ENCODE measurements around the gene MREG.
"Not testable (repeated sequence)": the region's sequence is repeated elsewhere in the genome, so short reads cannot be mapped to it uniquely, and the experiment has no call there.

Gene MREG

GRCh38 chr2:216024779-216025336 is 11.5 kb upstream of the MREG start:
- DNase-seq: no peak
- intact Hi-C loops (cut with DNase I): no loop called here

- intact Hi-C loops (cut with DNase I): no loop called here
- DNase-seq: peak in 28 of 42 donors; percentile 14 to 74 (median 48)
Measured at GRCh38 chr2:216023055-216023648, 9.8 kb upstream of the MREG start.

GRCh38 chr2:216021768-216022565 is 8.6 kb upstream of the MREG start:
- no peak for DNase-seq
- intact Hi-C loops (cut with DNase I): no loop called here

GRCh38 chr2:216018709-216019108 is 5.4 kb upstream of the MREG start:
- intact Hi-C loops (cut with DNase I): no loop called here
- DNase-seq: no peak

- intact Hi-C loops (cut with DNase I): no loop called here
Measured at GRCh38 chr2:216017365-216017764, 4.0 kb upstream of the MREG start.

GRCh38 chr2:216016581-216016980 is 3.2 kb upstream of the MREG start:
- no peak for DNase-seq
- intact Hi-C loops (cut with DNase I): no loop called here

More at GRCh38 chr2:216017365-216017764, 4.0 kb upstream of the MREG start:
- DNase-seq: peak in 2 of 42 donors; percentile 22 to 25

GRCh38 chr2:216015722-216016464 is 2.5 kb upstream of the MREG start:
- peak in 4 of 42 donors; percentile 18 to 58 (median 30) for DNase-seq
- intact Hi-C loops (cut with DNase I): no loop called here

- intact Hi-C loops (cut with DNase I): no loop called here
- DNase-seq: no peak
Measured at GRCh38 chr2:216014986-216015385, 1.6 kb upstream of the MREG start.

- DNase-seq: no peak
- intact Hi-C loops (cut with DNase I): no loop called here
Measured at GRCh38 chr2:216014006-216014405, 655 bp upstream of the MREG start.

GRCh38 chr2:216012830-216013079 is 596 bp downstream of the MREG start:
- DNase-seq: peak in 1 of 42 donors; percentile 4
- intact Hi-C loops (cut with DNase I): no loop called here

GRCh38 chr2:216012133-216012829 is 1.1 kb downstream of the MREG start:
- DNase-seq: no peak
- intact Hi-C loops (cut with DNase I): no loop called here

GRCh38 chr2:216009215-216009614 is 4.1 kb downstream of the MREG start:
- intact Hi-C loops (cut with DNase I); DNase-seq: not testable (repeated sequence)

GRCh38 chr2:216008387-216008786 is 5.0 kb downstream of the MREG start:
- DNase-seq: no peak
- intact Hi-C loops (cut with DNase I): no loop called here

GRCh38 chr2:216006164-216006663 is 7.1 kb downstream of the MREG start:
- DNase-seq: peak in 2 of 42 donors; percentile 10

GRCh38 chr2:216004697-216005283 is 8.6 kb downstream of the MREG start:
- peak in 7 of 42 donors; percentile 20 to 63 (median 34) for DNase-seq
- intact Hi-C loops (cut with DNase I): no loop called here

More at GRCh38 chr2:216006164-216006663, 7.1 kb downstream of the MREG start:
- intact Hi-C loops (cut with DNase I): no loop called here

- intact Hi-C loops (cut with DNase I): no loop called here
- DNase-seq: no peak
Measured at GRCh38 chr2:216003876-216004696, 9.3 kb downstream of the MREG start.

GRCh38 chr2:216002693-216003092 is 10.7 kb downstream of the MREG start:
- intact Hi-C loops (cut with DNase I): no loop called here
- DNase-seq: no peak

- DNase-seq: no peak
- intact Hi-C loops (cut with DNase I): no loop called here
Measured at GRCh38 chr2:216002101-216002678, 11.2 kb downstream of the MREG start.

Data from head of caudate nucleus (tissue), 42 donors.